Stomach (tissue), 9 donors: ENCODE results near the gene MTMR3. TPM values are rescaled to one million over a fixed set of nuclear protein-coding genes. Genes with fewer than 3 reads are reported as not detected.

Experiments
- DNase-seq, 2 donors: peaks; one replicate each; pipeline versions ENCODE4 v3.0.0 to v3.0.0-alpha.2; 2013 to 2019
- H3K27ac ChIP-seq, 5 donors: fragments of 200-600 bp in 4 of 5; sonication (generic) in 4 of 5; one replicate each; pipeline ENCODE4 v1.5.1; 2013 to 2019; ENCODE audit warnings: mild to moderate bottlenecking in 1 of 5, moderate library complexity in 1 of 5
- H3K27me3 ChIP-seq, 3 donors: fragments of 200-600 bp; sonication (generic); one replicate each; pipeline ENCODE4 v1.5.1; 2017 to 2019; ENCODE audit warnings: mixed run types in 1 of 3
- H3K36me3 ChIP-seq, 4 donors: fragments of 200-600 bp; sonication (generic); 1 replicate in 3 of 4; 2 replicates in 1 of 4; pipeline ENCODE4 v1.5.1; 2016 to 2019
- H3K4me1 ChIP-seq, 4 donors: fragments of 200-600 bp; sonication (generic); one replicate each; pipeline ENCODE4 v1.5.1; 2016 to 2019
- H3K4me3 ChIP-seq, 4 donors: fragments of 200-600 bp; sonication (generic) in 3 of 4; one replicate each; pipeline ENCODE4 v1.5.1; 2016 to 2019; ENCODE audit warnings: mild to moderate bottlenecking in 1 of 4
- H3K9me3 ChIP-seq, 4 donors: fragments of 200-600 bp; sonication (generic); one replicate each; pipeline ENCODE4 v1.5.1; 2016 to 2019
- EP300 ChIP-seq: sonication (generic); formaldehyde crosslinking; IDR thresholded peaks from one replicate; pipeline ENCODE4 v1.6.1; 2017; ENCODE audit warnings: antibody characterized with exemption
- POLR2A ChIP-seq, 4 donors: fragments of 450-650 bp; IDR thresholded peaks; one replicate each; pipeline ENCODE4 v1.6.1; 2016; ENCODE audit warnings: antibody characterized with exemption in 4 of 4, control low read depth in 2 of 4, mild to moderate bottlenecking in 1 of 4, moderate library complexity in 1 of 4
- POLR2AphosphoS5 ChIP-seq, 3 donors: sonication (generic); formaldehyde crosslinking; IDR thresholded peaks; one replicate each; pipeline ENCODE4 v1.6.1; 2016; ENCODE audit warnings: antibody characterized with exemption in 3 of 3
- WGBS, 5 donors: extraction: QIAGEN DNeasy Blood & Tissue Kit in 3 of 5; methylation state at CpG; one replicate each; pipeline versions ENCODE4 v1.1.5 to v1.1.7; 2013 to 2018; 5-methylcytosine and 5-hydroxymethylcytosine counted together
- intact Hi-C: fragments of 100-400 bp; cut with DNase I; formaldehyde crosslinking; loops from one replicate; pipeline ENCODE4 v1.15.1; 2023; ENCODE audit warnings: low total_unique reads
- polyA plus RNA-seq, 3 donors: library from polyadenylated mRNA; stranded (reverse); fragments of 200-250 nt; gene quantifications; one replicate each; pipeline ENCODE4 v1.2.3, GENCODE V29; 2013
- total RNA-seq, 5 donors: library from RNA; depleted of rRNA; stranded (reverse); fragments of >200 nt; gene quantifications; one replicate each; pipeline versions ENCODE4 v1.1.0 to v1.2.3, GENCODE V29; 2014 to 2016
- TF ChIP-seq, protein P1 (sequence below), 7 experiments: fragments of 450-650 bp in 4 of 7; fragments of 200-600 bp in 3 of 7; sonication (generic) in 3 of 7; IDR thresholded peaks; one replicate each; pipeline ENCODE4 v1.5.1; 2016 to 2019; ENCODE audit warnings: antibody characterized with exemption in 7 of 7, control low read depth in 2 of 7, mild to moderate bottlenecking in 1 of 7
- donor health status: healthy with polysubstance abuse.
- donor health status: Bipolar disorder and iron deficiency.
- donor health status: healthy.

Gene MTMR3
- total and polyA plus RNA-seq, 8 donors, result 7.3 to 120 (median 49.8) TPM

DNA sequence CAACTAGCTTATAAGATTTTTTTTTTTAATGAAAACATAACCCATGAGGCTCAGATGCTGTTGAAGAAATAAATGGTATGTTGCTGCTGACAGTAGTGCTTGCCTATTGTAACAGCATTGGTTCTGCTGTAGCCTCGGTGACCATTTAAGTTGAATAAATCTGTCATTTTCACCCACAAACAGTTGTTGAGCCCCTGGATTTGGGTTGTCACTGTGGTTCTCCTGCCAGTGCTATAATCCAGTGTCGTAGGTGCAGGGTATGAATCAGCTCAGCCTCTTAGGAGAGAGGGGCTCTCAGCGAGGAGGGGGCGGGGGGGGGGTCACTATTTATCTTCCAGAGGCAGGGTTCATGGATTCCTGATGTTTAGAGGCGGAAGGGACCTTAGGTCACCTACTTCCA, 147.4 kb downstream of the MTMR3 start:
- Histone ChIP-seq H3K27me3 (no peaks in the 10 kb centered on the region), H3K27ac (no peak overlapping the region), H3K9me3 (no peaks in the 10 kb centered on the region), H3K36me3 (peaks cover 24 to 47% (median 43%) of the 10 kb centered on the region in 4 donors), H3K4me1 (peaks cover 11 to 38% (median 37%) of the 10 kb centered on the region in 4 donors), H3K4me3 (no peak overlapping the region)
- TF ChIP-seq EP300 (no peak), POLR2A (IDR thresholded peaks at IDR 0.05) (no peak), POLR2AphosphoS5 (IDR thresholded peaks at IDR 0.05) (no peak)
- TF ChIP-seq, protein P1, sequence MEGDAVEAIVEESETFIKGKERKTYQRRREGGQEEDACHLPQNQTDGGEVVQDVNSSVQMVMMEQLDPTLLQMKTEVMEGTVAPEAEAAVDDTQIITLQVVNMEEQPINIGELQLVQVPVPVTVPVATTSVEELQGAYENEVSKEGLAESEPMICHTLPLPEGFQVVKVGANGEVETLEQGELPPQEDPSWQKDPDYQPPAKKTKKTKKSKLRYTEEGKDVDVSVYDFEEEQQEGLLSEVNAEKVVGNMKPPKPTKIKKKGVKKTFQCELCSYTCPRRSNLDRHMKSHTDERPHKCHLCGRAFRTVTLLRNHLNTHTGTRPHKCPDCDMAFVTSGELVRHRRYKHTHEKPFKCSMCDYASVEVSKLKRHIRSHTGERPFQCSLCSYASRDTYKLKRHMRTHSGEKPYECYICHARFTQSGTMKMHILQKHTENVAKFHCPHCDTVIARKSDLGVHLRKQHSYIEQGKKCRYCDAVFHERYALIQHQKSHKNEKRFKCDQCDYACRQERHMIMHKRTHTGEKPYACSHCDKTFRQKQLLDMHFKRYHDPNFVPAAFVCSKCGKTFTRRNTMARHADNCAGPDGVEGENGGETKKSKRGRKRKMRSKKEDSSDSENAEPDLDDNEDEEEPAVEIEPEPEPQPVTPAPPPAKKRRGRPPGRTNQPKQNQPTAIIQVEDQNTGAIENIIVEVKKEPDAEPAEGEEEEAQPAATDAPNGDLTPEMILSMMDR (IDR thresholded peaks at IDR 0.05), result no peak
- intact Hi-C loops, result no loop called here
- 83 to 90% (median 85%) methylated on average over 5 of the region's 5 CpGs for WGBS, 5 donors
- no peak for DNase-seq

DNA sequence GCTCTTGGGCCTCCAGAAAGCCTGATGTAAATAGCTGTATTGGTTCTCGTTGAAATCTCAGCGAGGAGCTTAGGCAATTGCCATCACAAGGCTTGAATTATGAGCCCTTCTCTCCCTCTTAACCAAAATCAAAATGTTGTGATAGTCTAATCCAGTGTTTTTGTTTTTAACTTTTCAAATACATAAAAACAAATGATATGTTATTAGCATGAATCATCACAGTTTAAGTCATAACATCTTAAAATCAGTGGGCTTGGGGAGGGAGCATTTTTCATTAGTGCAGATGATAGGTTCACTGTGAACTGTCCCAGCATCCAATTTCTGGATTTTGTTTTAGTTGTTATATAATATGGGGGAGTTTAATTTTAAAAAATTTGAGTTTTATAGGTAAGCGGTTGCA, 148.4 kb downstream of the MTMR3 start:
- DNase-seq, result no peak
- Histone ChIP-seq H3K9me3 (no peaks in the 10 kb centered on the region), H3K36me3 (peaks cover 15 to 37% (median 33%) of the 10 kb centered on the region in 4 donors), H3K27ac (no peak overlapping the region), H3K4me1 (peaks cover 11 to 34% (median 30%) of the 10 kb centered on the region in 4 donors), H3K27me3 (no peaks in the 10 kb centered on the region), H3K4me3 (no peak overlapping the region)
- intact Hi-C loops, result no loop called here
- TF ChIP-seq POLR2AphosphoS5 (IDR thresholded peaks at IDR 0.05) (no peak), EP300 (no peak), POLR2A (IDR thresholded peaks at IDR 0.05) (no peak)
- TF ChIP-seq, protein P1 (IDR thresholded peaks at IDR 0.05), result no peak
- WGBS, 5 donors, result 87 to 92% (median 90%) methylated on average over 3 of the region's 3 CpGs

DNA sequence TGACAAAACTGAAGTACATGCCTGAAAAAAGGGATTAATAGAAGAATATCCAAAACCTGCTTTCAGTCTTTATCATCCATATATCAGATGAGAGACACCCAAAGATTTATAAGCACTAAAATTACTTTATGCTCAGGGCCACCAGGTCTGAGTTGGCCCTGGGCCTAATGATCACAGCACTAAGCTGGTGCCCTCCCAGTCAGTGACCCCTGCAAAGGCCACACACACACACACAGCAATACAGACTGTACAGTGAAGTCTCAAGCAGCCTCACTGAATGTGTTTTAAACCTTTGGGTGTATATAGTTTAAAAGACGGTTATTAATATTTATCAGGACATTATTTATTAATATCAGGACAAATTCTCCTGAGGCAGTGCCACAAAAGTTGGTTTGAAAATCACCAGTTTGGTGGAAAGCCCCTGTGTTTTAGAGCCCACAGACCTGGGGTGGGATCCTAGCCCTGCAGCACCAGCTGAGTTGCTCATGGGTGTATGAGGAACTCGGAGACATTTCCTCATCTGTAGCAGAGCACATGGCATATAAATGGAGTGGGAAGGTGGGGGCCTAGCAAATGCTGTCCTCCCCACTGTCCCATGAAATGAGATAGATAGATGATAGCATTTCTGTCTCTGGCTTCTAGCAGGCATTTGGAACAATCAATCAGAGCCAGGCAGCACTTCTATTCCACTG, 148.9 kb downstream of the MTMR3 start:
- Histone ChIP-seq H3K9me3 (no peaks in the 10 kb centered on the region), H3K36me3 (peaks cover 10 to 31% (median 27%) of the 10 kb centered on the region in 4 donors), H3K4me3 (no peak overlapping the region), H3K27me3 (no peaks in the 10 kb centered on the region), H3K27ac (no peak overlapping the region), H3K4me1 (peaks cover 8 to 32% (median 24%) of the 10 kb centered on the region in 4 donors)
- TF ChIP-seq, protein P1 (IDR thresholded peaks at IDR 0.05), result no peak
- TF ChIP-seq EP300, result no peak
- TF ChIP-seq POLR2AphosphoS5 (IDR thresholded peaks at IDR 0.05), result no peak
- no peak for TF ChIP-seq POLR2A (IDR thresholded peaks at IDR 0.05)
- intact Hi-C loops, result no loop called here
- DNase-seq, result no peak
- WGBS, 5 donors, result 68 to 96% (median 86%) methylated on average over 2 of the region's 2 CpGs

DNA sequence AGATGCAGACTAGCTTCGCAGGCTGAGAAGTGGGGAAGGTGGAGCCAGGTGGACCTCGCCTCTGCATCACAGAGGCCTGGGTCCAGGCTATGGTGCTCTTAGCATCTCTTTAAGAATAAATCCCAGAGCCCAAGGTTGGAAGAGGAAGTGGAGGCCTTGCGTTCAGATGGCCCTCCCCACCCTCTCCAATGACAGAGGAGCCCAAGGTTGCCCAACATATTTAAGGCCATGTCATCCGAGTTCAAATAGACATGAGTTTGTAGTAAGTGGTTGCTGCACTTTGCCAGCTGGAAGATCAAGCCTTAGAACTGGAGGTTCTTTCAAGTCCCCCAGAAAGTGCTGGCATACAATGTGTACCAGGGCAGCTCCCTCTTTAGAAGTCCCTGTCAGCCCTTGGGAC, 150.2 kb downstream of the MTMR3 start:
- no peak for DNase-seq
- peaks cover 0 to 19% (median 12%) of the 10 kb centered on the region in 4 donors for H3K4me1 ChIP-seq
- 81 to 94% (median 91%) methylated on average over 3 to 4 of the region's 4 CpGs for WGBS, 5 donors
- H3K4me3 ChIP-seq, result no peak overlapping the region
- no peaks in the 10 kb centered on the region for H3K9me3 ChIP-seq
- TF ChIP-seq, protein P1 (IDR thresholded peaks at IDR 0.05), result no peak
- no peak for TF ChIP-seq POLR2AphosphoS5 (IDR thresholded peaks at IDR 0.05)
- no peak for TF ChIP-seq EP300
- TF ChIP-seq POLR2A (IDR thresholded peaks at IDR 0.05), result no peak
- peaks cover 4 to 19% (median 15%) of the 10 kb centered on the region in 4 donors for H3K36me3 ChIP-seq
- H3K27me3 ChIP-seq, result no peaks in the 10 kb centered on the region
- H3K27ac ChIP-seq, result no peak overlapping the region
- intact Hi-C loops, result no loop called here
